CD4-positive, alpha-beta T cell treated with Interleukin-1 beta for 1 hour (primary cell): ENCODE data around the gene CTSK.
"Not testable (repeated sequence)": the region's sequence is repeated elsewhere in the genome, so short reads cannot be mapped to it uniquely, and the experiment has no call there.

Experiments used
- DNase-seq, 2 donors: peaks; one replicate each; pipeline ENCODE4 v3.0.0-alpha.2; 2020 to 2022

The CTSK gene

GRCh38 chr1:150804671-150805070 lies 3.4 kb downstream of the CTSK start:
- DNase-seq, result no peak

GRCh38 chr1:150799089-150799488 lies 9.0 kb downstream of the CTSK start:
- DNase-seq, result no peak

GRCh38 chr1:150798525-150798924 lies 9.5 kb downstream of the CTSK start:
- DNase-seq, result no peak

GRCh38 chr1:150796374-150796773 lies 11.7 kb downstream of the CTSK start:
- no peak for DNase-seq

GRCh38 chr1:150793778-150794177 lies 14.3 kb downstream of the CTSK start:
- DNase-seq, result not testable (repeated sequence)

- no peak for DNase-seq
These were observed 14.8 kb downstream of the CTSK start for GRCh38 chr1:150793221-150793620.

- DNase-seq, result no peak
These were observed 16.5 kb downstream of the CTSK start for GRCh38 chr1:150791585-150791984.

- peak in 1 of 2 donors; percentile 52 for DNase-seq
These were observed 18.7 kb downstream of the CTSK start for GRCh38 chr1:150789396-150789795.

GRCh38 chr1:150788946-150789345 lies 19.1 kb downstream of the CTSK start:
- DNase-seq, result no peak

GRCh38 chr1:150787455-150787854 lies 20.6 kb downstream of the CTSK start:
- DNase-seq, result no peak

- no peak for DNase-seq
These were observed 27.6 kb downstream of the CTSK start for GRCh38 chr1:150780510-150780909.

- DNase-seq, result no peak
These were observed 29.7 kb downstream of the CTSK start for GRCh38 chr1:150778409-150778808.

- DNase-seq, result no peak
These were observed 30.5 kb downstream of the CTSK start for GRCh38 chr1:150777544-150777943.

GRCh38 chr1:150775931-150776505 lies 32.0 kb downstream of the CTSK start:
- not testable (repeated sequence) for DNase-seq

GRCh38 chr1:150775276-150775675 lies 32.8 kb downstream of the CTSK start:
- no peak for DNase-seq

- DNase-seq, result no peak
These were observed 35.7 kb downstream of the CTSK start for GRCh38 chr1:150772326-150772725.

- DNase-seq, result not testable (repeated sequence)
These were observed 40.4 kb downstream of the CTSK start for GRCh38 chr1:150767704-150768103.

- not testable (repeated sequence) for DNase-seq
These were observed 42.1 kb downstream of the CTSK start for GRCh38 chr1:150765977-150766301.

- peak; percentile 13 to 38 for DNase-seq
These were observed 42.6 kb downstream of the CTSK start, which contains the start of gene CTSS for GRCh38 chr1:150765296-150765976. TSS of gene CTSS (minus strand) at chr1:150765778. CDS start at chr1:150764763, 1,015 bp downstream.

- peak in 1 of 2 donors; percentile 25 for DNase-seq
These were observed 43.4 kb downstream of the CTSK start for GRCh38 chr1:150764617-150765101.

- no peak for DNase-seq
These were observed 45.0 kb downstream of the CTSK start for GRCh38 chr1:150763018-150763417.

- no peak for DNase-seq
These were observed 45.5 kb downstream of the CTSK start for GRCh38 chr1:150762552-150762951.

- DNase-seq, result no peak
These were observed 46.3 kb downstream of the CTSK start for GRCh38 chr1:150761801-150762200.

GRCh38 chr1:150760013-150760412 lies 48.0 kb downstream of the CTSK start:
- DNase-seq, result no peak

- DNase-seq, result no peak
These were observed 54.6 kb downstream of the CTSK start for GRCh38 chr1:150753416-150753815.
